Hepatocyte (in vitro differentiated cells): ENCODE measurements around the gene BEND3. TPM values are rescaled to one million over a fixed set of nuclear protein-coding genes. Genes with fewer than 3 reads are reported as not detected.

ENCODE experiments used
- DNase-seq: peaks from one replicate; pipeline ENCODE4 v3.0.0-alpha.2; 2016; ENCODE audit warnings: low spot score
- H2AFZ ChIP-seq: fragments of 200-600 bp; sonication (generic); 2 replicates; pipeline ENCODE4 v1.6.0; 2016; ENCODE audit warnings: antibody characterized with exemption, mild to moderate bottlenecking
- H3K27ac ChIP-seq: fragments of 200-600 bp; sonication (generic); 2 replicates; pipeline ENCODE4 v1.5.1; 2016; ENCODE audit warnings: mild to moderate bottlenecking
- H3K27me3 ChIP-seq: fragments of 200-600 bp; sonication (generic); 2 replicates; pipeline ENCODE4 v1.6.1; 2016
- H3K36me3 ChIP-seq: fragments of 200-600 bp; sonication (generic); replicated peaks from 2 replicates; pipeline ENCODE4 v1.5.1; 2016; ENCODE audit warnings: low read depth; ENCODE audit not compliant: insufficient read depth
- H3K4me1 ChIP-seq: fragments of 200-600 bp; sonication (generic); 2 replicates; pipeline ENCODE4 v1.5.1; 2016; ENCODE audit warnings: mild to moderate bottlenecking, moderate library complexity; ENCODE audit not compliant: insufficient read depth
- H3K4me2 ChIP-seq: fragments of 200-600 bp; sonication (generic); 2 replicates; pipeline ENCODE4 v1.6.0; 2016
- H3K4me3 ChIP-seq: fragments of 200-600 bp; sonication (generic); 2 replicates; pipeline ENCODE4 v1.5.1; 2016; ENCODE audit warnings: mild to moderate bottlenecking
- H3K79me2 ChIP-seq: fragments of 200-600 bp; sonication (generic); 2 replicates; pipeline ENCODE4 v1.6.0; 2017; ENCODE audit warnings: mild to moderate bottlenecking
- H3K9me2 ChIP-seq: fragments of 200-600 bp; sonication (generic); replicated peaks from 2 replicates; pipeline ENCODE4 v1.6.0; 2017; ENCODE audit warnings: mild to moderate bottlenecking; ENCODE audit not compliant: insufficient read depth
- H3K9me3 ChIP-seq: fragments of 200-600 bp; sonication (generic); 2 replicates; pipeline ENCODE4 v1.5.1; 2016; ENCODE audit warnings: low read depth, mild to moderate bottlenecking
- H4K20me1 ChIP-seq: fragments of 200-600 bp; sonication (generic); 2 replicates; pipeline ENCODE4 v1.6.0; 2016; ENCODE audit warnings: mild to moderate bottlenecking; ENCODE audit not compliant: insufficient read depth, poor library complexity, severe bottlenecking
- EZH2 ChIP-seq: fragments of 200-600 bp; sonication (generic); IDR thresholded peaks from 2 replicates; pipeline ENCODE4 v1.6.1; 2016; ENCODE audit warnings: antibody characterized with exemption, mild to moderate bottlenecking, borderline replicate concordance
- EZH2phosphoT487 ChIP-seq: fragments of 200-600 bp; sonication (generic); IDR thresholded peaks from one replicate; pipeline ENCODE4 v1.6.1; 2018; ENCODE audit warnings: antibody characterized with exemption, mild to moderate bottlenecking, low read depth, moderate library complexity; ENCODE audit not compliant: unreplicated experiment, severe bottlenecking
- WGBS: methylation state at CpG from one replicate; pipeline ENCODE4 v1.1.6; 2016; ENCODE audit warnings: low lambda C conversion rate; ENCODE audit errors: missing lambda C conversion rate; 5-methylcytosine and 5-hydroxymethylcytosine counted together
- polyA plus RNA-seq: library from polyadenylated mRNA; unstranded; fragments of >200 nt; fragmentation: Nextera tagmentation; extraction: Ambion mirVana; gene quantifications from 2 replicates; pipeline ENCODE4 v1.2.1, GENCODE V29; 2016
- total RNA-seq: library from RNA; depleted of rRNA; stranded (reverse); fragments of >200 nt; gene quantifications from 2 replicates; pipeline ENCODE4 v1.2.3, GENCODE V29; 2014
- TF ChIP-seq, protein P1 (sequence below): fragments of 200-600 bp; sonication (generic); IDR thresholded peaks from 2 replicates; pipeline ENCODE4 v1.5.1; 2016; ENCODE audit warnings: antibody characterized with exemption, mild to moderate bottlenecking; ENCODE audit not compliant: poor library complexity

Gene BEND3
- total and polyA plus RNA-seq, 2 experiments from 2014 or later: 2.7 to 5.7 TPM

GRCh38 chr6:107057679-107058078 is 57.6 kb downstream of the BEND3 start:
- no peak for DNase-seq
- no peak overlapping the region for H3K4me2 ChIP-seq
- no peaks in the 10 kb centered on the region for H4K20me1 ChIP-seq
- TF ChIP-seq EZH2phosphoT487 (no peak), EZH2 (no peak)
- TF ChIP-seq, protein P1, sequence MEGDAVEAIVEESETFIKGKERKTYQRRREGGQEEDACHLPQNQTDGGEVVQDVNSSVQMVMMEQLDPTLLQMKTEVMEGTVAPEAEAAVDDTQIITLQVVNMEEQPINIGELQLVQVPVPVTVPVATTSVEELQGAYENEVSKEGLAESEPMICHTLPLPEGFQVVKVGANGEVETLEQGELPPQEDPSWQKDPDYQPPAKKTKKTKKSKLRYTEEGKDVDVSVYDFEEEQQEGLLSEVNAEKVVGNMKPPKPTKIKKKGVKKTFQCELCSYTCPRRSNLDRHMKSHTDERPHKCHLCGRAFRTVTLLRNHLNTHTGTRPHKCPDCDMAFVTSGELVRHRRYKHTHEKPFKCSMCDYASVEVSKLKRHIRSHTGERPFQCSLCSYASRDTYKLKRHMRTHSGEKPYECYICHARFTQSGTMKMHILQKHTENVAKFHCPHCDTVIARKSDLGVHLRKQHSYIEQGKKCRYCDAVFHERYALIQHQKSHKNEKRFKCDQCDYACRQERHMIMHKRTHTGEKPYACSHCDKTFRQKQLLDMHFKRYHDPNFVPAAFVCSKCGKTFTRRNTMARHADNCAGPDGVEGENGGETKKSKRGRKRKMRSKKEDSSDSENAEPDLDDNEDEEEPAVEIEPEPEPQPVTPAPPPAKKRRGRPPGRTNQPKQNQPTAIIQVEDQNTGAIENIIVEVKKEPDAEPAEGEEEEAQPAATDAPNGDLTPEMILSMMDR: no peak
- H3K9me2 ChIP-seq: no peaks in the 10 kb centered on the region
- no peaks in the 10 kb centered on the region for H3K9me3 ChIP-seq
- H3K27ac ChIP-seq: no peak overlapping the region
- H3K79me2 ChIP-seq: no peaks in the 10 kb centered on the region
- 79% methylated on average over 2 of the region's 2 CpGs for WGBS
- H2AFZ ChIP-seq: no peak overlapping the region
- H3K4me3 ChIP-seq: no peak overlapping the region
- H3K27me3 ChIP-seq: no peaks in the 10 kb centered on the region
- H3K36me3 ChIP-seq: no peaks in the 10 kb centered on the region
- H3K4me1 ChIP-seq: no peaks in the 10 kb centered on the region

DNA sequence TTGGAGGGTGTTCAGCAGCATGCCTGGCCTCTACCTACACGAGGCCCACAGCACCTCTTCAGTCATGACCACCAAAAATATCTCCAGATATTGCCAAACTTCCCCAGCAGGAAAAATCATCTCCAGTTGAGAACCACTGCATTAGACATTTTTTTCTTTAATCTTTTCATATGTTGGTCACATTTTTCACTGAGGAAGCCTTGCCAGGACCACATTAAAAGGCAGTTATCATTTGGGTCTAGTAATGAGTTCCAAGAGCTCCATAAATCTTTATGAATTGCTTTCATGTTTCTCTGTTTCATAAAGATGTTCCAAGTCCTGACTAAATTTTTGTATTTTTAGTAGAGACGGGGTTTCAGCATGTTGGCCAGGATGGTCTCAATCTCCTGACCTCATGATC is 58.5 kb downstream of the BEND3 start:
- Histone ChIP-seq H3K36me3 (no peaks in the 10 kb centered on the region), H3K27me3 (no peaks in the 10 kb centered on the region), H3K79me2 (no peaks in the 10 kb centered on the region), H3K9me2 (no peaks in the 10 kb centered on the region), H4K20me1 (no peaks in the 10 kb centered on the region), H3K4me2 (no peak overlapping the region), H3K4me1 (no peaks in the 10 kb centered on the region), H3K27ac (no peak overlapping the region), H3K9me3 (no peaks in the 10 kb centered on the region), H3K4me3 (no peak overlapping the region), H2AFZ (no peak overlapping the region)
- WGBS: 83% methylated on average over 2 of the region's 2 CpGs
- no peak for TF ChIP-seq EZH2phosphoT487
- no peak for TF ChIP-seq EZH2
- TF ChIP-seq, protein P1: no peak
- no peak for DNase-seq

- Histone ChIP-seq H3K27ac (no peak overlapping the region), H3K9me3 (no peaks in the 10 kb centered on the region), H3K36me3 (no peaks in the 10 kb centered on the region), H3K4me3 (no peak overlapping the region), H2AFZ (no peak overlapping the region), H3K27me3 (no peaks in the 10 kb centered on the region), H3K9me2 (no peaks in the 10 kb centered on the region), H4K20me1 (no peaks in the 10 kb centered on the region), H3K4me2 (no peak overlapping the region), H3K79me2 (no peaks in the 10 kb centered on the region), H3K4me1 (peaks cover 5% of the 10 kb centered on the region)
- no peak for DNase-seq
- TF ChIP-seq EZH2phosphoT487: no peak
- TF ChIP-seq, protein P1: no peak
- no peak for TF ChIP-seq EZH2
- WGBS: 97% methylated on average over 7 of the region's 7 CpGs
Measured at GRCh38 chr6:107047807-107048206, 67.5 kb downstream of the BEND3 start.
